ENCODE results near the gene TNMD. TPM values are rescaled to one million over a fixed set of nuclear protein-coding genes. Genes with fewer than 3 reads are reported as not detected.
A peak's percentile ranks its signal among the peaks of the same experiment; 100 is the strongest.

TNMD gene
- total RNA-seq, 1 donor from 2014 or later = 2.3 TPM

GRCh38 chrX:100643956-100644860 lies 59.5 kb downstream of the TNMD start, which contains the start of gene SRPX2:
Gene SRPX2, plus strand, starts transcription at chrX:100644199. Its CDS starts 2,124 bp downstream, at chrX:100646323.
- H3K4me1 Mint-ChIP-seq (ENCODE audit: unreplicated experiment) = peaks cover 18% of the 10 kb centered on the region
- H3K9me3 Mint-ChIP-seq = peaks cover 4% of the 10 kb centered on the region
- H3K4me3 Mint-ChIP-seq = peak within 1 kb of the TSS; percentile 54
- H3K36me3 Mint-ChIP-seq = no peaks in the 10 kb centered on the region
- DNase-seq (ENCODE audit: extremely low spot score, unreplicated experiment) = no peak
- H3K27me3 Mint-ChIP-seq = no peaks in the 10 kb centered on the region
- TF ChIP-seq CTCF (conservative IDR thresholded peaks at IDR 0.05) = no peak
- peak within 1 kb of the TSS; percentile 88 for H3K27ac Mint-ChIP-seq

GRCh38 chrX:100645106-100645505 lies 60.4 kb downstream of the TNMD start:
- no peak for DNase-seq (ENCODE audit: extremely low spot score, unreplicated experiment)
- peaks cover 19% of the 10 kb centered on the region for H3K4me1 Mint-ChIP-seq (ENCODE audit: unreplicated experiment)
- H3K36me3 Mint-ChIP-seq = no peaks in the 10 kb centered on the region
- peak overlapping the region; percentile 41 for H3K27ac Mint-ChIP-seq
- H3K4me3 Mint-ChIP-seq = peak overlapping the region; percentile 32
- peaks cover 4% of the 10 kb centered on the region for H3K9me3 Mint-ChIP-seq
- no peak for TF ChIP-seq CTCF (conservative IDR thresholded peaks at IDR 0.05)
- no peaks in the 10 kb centered on the region for H3K27me3 Mint-ChIP-seq

- H3K4me3 Mint-ChIP-seq = no peak overlapping the region
- H3K27me3 Mint-ChIP-seq = no peaks in the 10 kb centered on the region
- TF ChIP-seq CTCF (conservative IDR thresholded peaks at IDR 0.05) = no peak
- peaks cover 15% of the 10 kb centered on the region for H3K4me1 Mint-ChIP-seq (ENCODE audit: unreplicated experiment)
- DNase-seq (ENCODE audit: extremely low spot score, unreplicated experiment) = no peak
- no peak overlapping the region for H3K27ac Mint-ChIP-seq
- no peaks in the 10 kb centered on the region for H3K36me3 Mint-ChIP-seq
- peaks cover under 1% of the 10 kb centered on the region for H3K9me3 Mint-ChIP-seq
Measured at GRCh38 chrX:100647095-100647494, 62.4 kb downstream of the TNMD start.

- TF ChIP-seq CTCF (conservative IDR thresholded peaks at IDR 0.05) = no peak
- DNase-seq (ENCODE audit: extremely low spot score, unreplicated experiment) = no peak
- H3K4me1 Mint-ChIP-seq (ENCODE audit: unreplicated experiment) = peaks cover 15% of the 10 kb centered on the region
- H3K27ac Mint-ChIP-seq = peak overlapping the region; percentile 96
- H3K36me3 Mint-ChIP-seq = no peaks in the 10 kb centered on the region
- no peak overlapping the region for H3K4me3 Mint-ChIP-seq
- H3K9me3 Mint-ChIP-seq = peaks cover 5% of the 10 kb centered on the region
- no peaks in the 10 kb centered on the region for H3K27me3 Mint-ChIP-seq
Measured at GRCh38 chrX:100647739-100648138, 63.0 kb downstream of the TNMD start.

GRCh38 chrX:100648458-100649417 lies 64.0 kb downstream of the TNMD start:
- DNase-seq (ENCODE audit: extremely low spot score, unreplicated experiment) = no peak
- Mint-ChIP-seq H3K27me3 (no peaks in the 10 kb centered on the region), H3K4me3 (peak overlapping the region; percentile 49), H3K9me3 (peaks cover 5% of the 10 kb centered on the region), H3K27ac (peak overlapping the region; percentile 96), H3K36me3 (no peaks in the 10 kb centered on the region), H3K4me1 (ENCODE audit: unreplicated experiment) (peaks cover 15% of the 10 kb centered on the region)
- TF ChIP-seq CTCF (conservative IDR thresholded peaks at IDR 0.05) = no peak
